Astrocyte of the cerebellum (primary cell): Measurements from ENCODE around the gene SPRED2.
A peak's percentile ranks its signal among the peaks of the same experiment; 100 is the strongest.

Experiments used
- DNase-seq: peaks from one replicate; pipeline ENCODE4 v3.0.0-alpha.2; 2011; ENCODE audit warnings: low read depth
- H3K4me3 ChIP-seq: 2 replicates; pipeline ENCODE4 v1.5.1; 2011; ENCODE audit warnings: mild to moderate bottlenecking, low read depth, low read length, moderate library complexity
- in situ Hi-C: cut with HindIII; loops from 2 replicates; pipeline ENCODE4 v1.10.0; 2017; ENCODE audit warnings: low sequenced_read_pairs
- TF ChIP-seq, protein P1 (sequence below): IDR thresholded peaks from 2 replicates; pipeline ENCODE4 v1.5.1; 2012; ENCODE audit warnings: low read length, low read depth, moderate library complexity, mild to moderate bottlenecking; ENCODE audit errors: missing control alignments

Gene SPRED2

DNA sequence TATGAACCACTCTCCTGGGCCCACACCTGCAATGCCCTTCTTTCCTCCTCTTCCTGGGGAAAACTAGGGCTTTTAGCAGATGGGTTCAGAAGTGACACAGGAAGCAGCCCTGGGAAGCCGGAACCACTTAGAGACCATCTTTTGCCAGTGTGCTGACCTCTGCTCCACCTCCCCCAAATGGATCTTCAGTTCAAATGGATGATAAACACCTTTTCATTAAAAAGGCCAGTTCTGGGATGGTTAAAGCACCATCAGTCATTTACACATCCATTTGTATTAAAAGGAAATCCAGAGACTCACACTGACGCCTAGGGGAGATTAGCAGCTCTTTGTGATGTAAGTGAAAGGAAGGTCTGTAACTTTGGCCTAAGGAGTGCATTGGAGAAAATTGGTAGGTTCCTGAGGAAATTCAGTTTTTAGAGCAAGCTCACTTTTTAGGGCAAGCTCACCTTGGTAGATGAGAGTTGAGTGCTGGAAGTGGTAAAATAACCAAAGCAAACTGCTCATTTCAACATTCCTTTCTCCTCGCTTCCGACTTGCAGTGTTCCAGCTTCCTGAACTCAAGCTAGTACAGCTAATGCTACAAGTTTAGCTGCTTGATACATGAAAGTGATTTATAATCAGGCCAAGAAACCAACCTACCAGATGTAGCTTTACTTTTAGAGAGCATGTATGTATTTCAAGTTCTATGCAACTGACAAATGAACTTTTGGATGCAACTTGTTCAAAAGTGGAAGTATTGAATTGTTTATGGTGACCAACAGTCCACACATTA lies 157.1 kb downstream of the SPRED2 start:
- TF ChIP-seq, protein P1, sequence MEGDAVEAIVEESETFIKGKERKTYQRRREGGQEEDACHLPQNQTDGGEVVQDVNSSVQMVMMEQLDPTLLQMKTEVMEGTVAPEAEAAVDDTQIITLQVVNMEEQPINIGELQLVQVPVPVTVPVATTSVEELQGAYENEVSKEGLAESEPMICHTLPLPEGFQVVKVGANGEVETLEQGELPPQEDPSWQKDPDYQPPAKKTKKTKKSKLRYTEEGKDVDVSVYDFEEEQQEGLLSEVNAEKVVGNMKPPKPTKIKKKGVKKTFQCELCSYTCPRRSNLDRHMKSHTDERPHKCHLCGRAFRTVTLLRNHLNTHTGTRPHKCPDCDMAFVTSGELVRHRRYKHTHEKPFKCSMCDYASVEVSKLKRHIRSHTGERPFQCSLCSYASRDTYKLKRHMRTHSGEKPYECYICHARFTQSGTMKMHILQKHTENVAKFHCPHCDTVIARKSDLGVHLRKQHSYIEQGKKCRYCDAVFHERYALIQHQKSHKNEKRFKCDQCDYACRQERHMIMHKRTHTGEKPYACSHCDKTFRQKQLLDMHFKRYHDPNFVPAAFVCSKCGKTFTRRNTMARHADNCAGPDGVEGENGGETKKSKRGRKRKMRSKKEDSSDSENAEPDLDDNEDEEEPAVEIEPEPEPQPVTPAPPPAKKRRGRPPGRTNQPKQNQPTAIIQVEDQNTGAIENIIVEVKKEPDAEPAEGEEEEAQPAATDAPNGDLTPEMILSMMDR, result no peak
- in situ Hi-C loops, result loop anchor here (25.0 kb wide), 1 partner anchor 262 kb away; no protein-coding TSS in a partner anchor
- H3K4me3 ChIP-seq, result no peak overlapping the region
- DNase-seq, result no peak

DNA sequence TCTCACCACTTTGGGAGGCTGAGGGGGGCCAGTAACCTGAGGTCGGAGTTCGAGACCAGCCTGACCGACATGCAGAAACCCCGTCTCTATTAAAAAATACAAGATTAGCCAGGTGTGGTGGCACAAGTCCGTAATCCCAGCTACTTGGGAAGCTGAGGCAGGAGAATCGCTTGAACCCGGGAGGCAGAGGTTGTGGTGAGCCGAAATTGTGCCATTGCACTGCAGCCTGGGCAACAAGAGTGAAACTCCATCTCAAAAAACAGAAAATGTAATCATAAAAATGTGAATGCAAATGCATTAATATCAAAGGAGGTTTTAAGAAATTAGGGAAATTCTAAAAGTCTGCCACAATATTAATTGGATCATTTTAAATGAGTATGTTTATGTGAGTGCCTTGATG lies 159.1 kb downstream of the SPRED2 start:
- TF ChIP-seq, protein P1, result no peak
- DNase-seq, result no peak
- in situ Hi-C loops, result no loop called here
- no peak overlapping the region for H3K4me3 ChIP-seq

DNA sequence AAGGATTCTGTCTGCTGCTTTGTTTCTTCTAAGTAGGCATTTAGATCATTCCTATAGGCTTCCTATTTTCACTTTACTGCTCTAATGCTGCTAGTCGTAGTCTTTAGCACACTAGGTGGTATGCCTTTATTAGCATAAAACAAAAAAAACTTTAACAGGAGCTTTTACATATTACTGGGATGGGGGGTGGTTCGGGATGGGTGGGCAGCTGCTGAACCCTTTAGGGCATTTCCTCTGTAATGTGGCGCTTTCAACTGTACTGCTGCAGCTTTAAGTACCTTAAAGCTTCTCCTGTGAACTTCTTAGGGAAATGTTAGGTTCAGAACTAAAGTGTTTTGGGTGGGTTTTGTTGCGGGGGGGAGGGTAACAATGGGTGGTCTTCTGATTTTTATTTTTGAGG lies 163.4 kb downstream of the SPRED2 start:
- no peak for DNase-seq
- in situ Hi-C loops, result no loop called here
- no peak overlapping the region for H3K4me3 ChIP-seq
- TF ChIP-seq, protein P1, result no peak

GRCh38 chr2:65267008-65267407 lies 165.4 kb downstream of the SPRED2 start:
- in situ Hi-C loops, result no loop called here
- no peak for DNase-seq
- no peak overlapping the region for H3K4me3 ChIP-seq
- TF ChIP-seq, protein P1, result no peak

DNA sequence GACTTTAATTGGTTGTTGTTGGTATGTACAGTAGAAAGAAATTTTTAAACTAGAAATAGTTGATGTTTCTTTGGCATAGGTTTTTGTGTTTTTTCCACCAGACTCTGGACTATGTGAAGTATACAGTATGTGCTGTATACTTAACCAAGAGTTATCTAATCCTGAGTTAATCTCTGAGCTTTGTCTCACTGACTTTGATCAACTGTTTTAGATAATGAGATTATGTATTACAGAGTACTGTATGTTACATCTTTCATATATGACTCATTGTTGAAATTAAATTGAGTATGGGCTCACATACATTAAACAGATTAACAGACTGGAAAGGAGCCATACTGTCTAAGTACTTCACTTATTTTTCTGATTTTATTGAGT lies 166.7 kb downstream of the SPRED2 start:
- H3K4me3 ChIP-seq, result no peak overlapping the region
- TF ChIP-seq, protein P1, result no peak
- in situ Hi-C loops, result no loop called here
- DNase-seq, result no peak

DNA sequence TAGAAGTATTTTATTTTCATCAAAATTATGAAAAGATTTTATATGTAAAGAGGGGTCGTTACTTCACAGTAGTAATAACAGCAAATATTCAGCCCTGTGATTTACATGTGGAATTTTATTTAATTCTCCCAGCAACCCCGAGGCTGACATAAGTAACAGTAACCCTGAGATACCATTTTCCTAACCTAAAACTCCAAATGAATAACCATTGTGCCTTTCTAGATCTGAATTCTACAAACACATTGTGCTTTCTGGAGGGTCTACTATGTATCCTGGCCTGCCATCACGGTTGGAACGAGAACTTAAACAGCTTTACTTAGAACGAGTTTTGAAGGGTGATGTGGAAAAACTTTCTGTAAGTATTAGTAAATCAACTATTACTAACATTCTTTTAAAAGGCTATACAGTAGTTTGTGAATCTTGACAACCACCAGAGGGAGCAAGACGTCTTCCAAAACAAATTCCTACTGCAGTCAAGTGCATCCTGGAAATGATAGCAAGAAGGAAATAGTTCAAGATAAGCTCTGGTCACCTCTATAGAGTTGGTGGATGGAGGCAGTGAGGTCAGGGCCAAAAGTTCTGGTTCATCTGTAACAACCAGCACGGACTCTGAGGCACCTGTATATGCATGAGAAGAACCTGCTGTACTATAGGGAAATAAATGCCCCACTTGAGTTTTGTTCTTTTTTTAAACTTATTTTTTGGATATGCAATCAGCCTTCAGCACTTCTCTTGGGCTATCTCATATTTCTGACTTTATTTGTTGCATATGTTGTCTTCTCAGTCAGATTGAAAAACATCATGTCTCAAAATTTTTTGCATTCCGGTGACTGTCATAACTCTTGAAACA lies 167.4 kb downstream of the SPRED2 start:
- H3K4me3 ChIP-seq, result no peak overlapping the region
- in situ Hi-C loops, result no loop called here
- TF ChIP-seq, protein P1, result peak; percentile 51
- peak; percentile 91 for DNase-seq
